Left colon (tissue), 2 donors: ENCODE data around the gene CRADD. TPM values are rescaled to one million over a fixed set of nuclear protein-coding genes. Genes with fewer than 3 reads are reported as not detected.

Experiments
- ATAC-seq: fragments of 200-7000 bp; cut with Tn5 transposase; one replicate; pipeline ENCODE4 v1.9.1; 2020; ENCODE audit warnings: mild to moderate bottlenecking, moderate library complexity
- DNase-seq, 2 donors: peaks; one replicate each; pipeline ENCODE4 v3.0.0-alpha.2; 2020
- intact Hi-C, 2 donors: fragments of 100-400 bp; cut with DNase I in 1 of 2; cut with micrococcal nuclease in 1 of 2; formaldehyde crosslinking; loops; one replicate each; pipeline versions ENCODE4 v1.11.2 to v1.14.0; 2022; cut with DNase I, micrococcal nuclease
- total RNA-seq, 2 donors: library from RNA; stranded (reverse); fragmentation: NEBNext Ultra II Directional; extraction: Animal tissue kit (Norgen Biotek cat#: 25700); gene quantifications; one replicate each; pipeline ENCODE4 v1.2.1, GENCODE V29; 2021
- donor health status: DM: no; HTN: no; CAD: no.
- donor health status: DM: yes; HTN: yes; CAD: no.

Gene CRADD
- total RNA-seq, 2 donors from 2014 or later: 22.1 to 27.6 TPM

DNA sequence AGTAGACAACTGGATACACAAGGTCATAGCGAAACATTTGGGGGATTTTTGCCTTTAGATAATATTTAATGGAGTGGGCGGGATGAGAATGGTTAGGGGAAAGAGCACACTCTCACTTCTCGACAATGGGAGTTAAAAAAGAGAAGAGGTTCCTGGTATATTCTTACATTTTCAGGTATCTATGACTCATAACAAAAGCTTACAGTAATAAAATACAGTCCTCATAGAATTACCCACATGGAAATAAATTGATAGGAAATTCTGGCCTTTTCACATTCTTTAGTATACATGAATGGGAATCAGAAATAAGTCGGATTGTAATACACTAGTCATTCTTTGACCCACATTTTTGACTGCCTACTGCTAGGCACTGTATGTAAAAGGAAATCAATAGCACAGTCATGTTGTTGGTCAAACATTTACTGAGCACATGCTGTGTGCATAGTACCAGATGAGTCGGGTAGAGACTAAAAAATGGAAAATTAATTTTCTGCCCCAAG, 8.2 kb upstream of the CRADD start:
- ATAC-seq (no peak), DNase-seq (no peak)
- intact Hi-C loops: no loop called here

DNA sequence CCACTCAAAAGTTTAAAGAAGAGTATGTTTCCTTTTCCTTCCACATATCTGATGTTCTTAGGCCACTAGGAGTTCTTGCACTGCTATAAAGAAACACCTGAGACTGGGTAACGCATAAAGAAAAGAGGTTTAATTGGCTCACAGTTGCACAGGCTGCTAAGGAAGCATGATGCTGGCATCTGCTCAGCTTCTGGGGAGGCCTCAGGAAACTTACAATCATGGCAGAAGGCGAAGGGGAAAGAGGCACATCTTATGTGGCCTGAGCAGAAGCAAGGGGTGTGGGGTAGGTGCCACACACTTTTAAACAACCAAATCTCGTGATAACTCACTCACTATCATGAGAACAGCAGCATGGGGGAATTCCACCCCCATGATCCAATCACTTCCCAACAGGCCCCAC, 7.7 kb upstream of the CRADD start:
- no peak for DNase-seq
- intact Hi-C loops: no loop called here

DNA sequence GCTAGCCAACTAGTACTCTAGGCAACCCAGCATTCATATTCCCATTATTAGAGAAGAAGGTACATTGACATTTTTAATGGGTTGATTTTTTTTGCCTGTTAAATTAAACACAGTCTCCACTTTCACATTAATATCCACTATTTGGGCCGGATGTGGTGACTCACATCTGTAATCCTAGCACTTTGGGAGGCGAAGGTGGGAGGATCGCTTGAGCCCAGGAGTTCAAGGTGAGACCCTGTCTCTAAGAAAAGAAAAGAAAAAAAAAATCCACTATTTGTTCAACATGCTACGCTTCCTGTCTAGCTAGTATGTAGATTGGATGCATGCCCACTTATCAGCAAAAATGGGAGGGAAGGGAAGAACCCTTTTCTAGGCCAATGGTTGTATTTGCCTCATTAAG, 7.1 kb upstream of the CRADD start:
- intact Hi-C loops: loop anchor here in 1 of 2 donors (10.0 kb wide), 1 partner anchor 95 kb away; the partner anchor contains the start of gene SOCS2
- no peak for ATAC-seq
- no peak for DNase-seq

More for the DNA sequence above, 7.7 kb upstream of the CRADD start:
- ATAC-seq: no peak

DNA sequence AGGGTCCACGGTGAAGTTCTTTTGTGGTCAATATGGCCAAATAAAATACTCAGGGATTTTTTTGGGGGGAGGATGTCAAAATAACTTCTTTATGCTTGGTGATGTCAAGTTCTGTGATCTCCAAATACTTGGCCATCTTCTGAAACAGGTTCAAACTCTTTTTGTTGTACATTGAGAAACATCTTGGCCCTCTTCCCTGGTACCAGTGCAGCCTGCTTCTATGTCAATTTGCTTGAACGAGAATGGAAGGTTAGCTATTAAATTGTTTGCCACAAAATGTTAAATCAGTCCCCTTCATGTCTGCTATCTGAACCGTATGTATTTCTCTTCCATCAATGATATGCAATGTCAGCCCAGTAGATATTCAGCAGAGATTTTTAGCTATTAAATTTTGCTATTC, 6.1 kb upstream of the CRADD start:
- intact Hi-C loops: loop anchor here in 1 of 2 donors (10.0 kb wide), 1 partner anchor 96 kb away; the partner anchor contains the start of gene SOCS2
- ATAC-seq (no peak), DNase-seq (no peak)

DNA sequence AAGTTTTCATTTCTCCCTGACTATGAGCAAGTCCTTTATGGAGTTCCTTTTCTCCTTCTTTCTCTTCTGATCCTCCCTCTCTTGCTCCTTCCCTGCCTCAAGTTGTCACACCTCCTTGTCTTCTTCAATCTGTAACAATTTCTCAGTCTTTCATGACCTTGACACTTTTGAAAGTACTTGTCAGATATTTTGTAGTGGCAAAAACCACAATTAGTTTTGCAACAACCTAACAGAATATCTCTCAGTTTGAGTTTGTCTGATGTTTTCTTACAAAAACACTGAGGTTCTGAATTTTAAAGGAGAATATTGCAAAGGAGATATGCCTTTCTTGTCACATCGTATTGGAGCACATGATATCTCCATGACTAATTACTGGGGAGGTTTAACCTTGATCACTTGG, 4.1 kb upstream of the CRADD start:
- intact Hi-C loops: loop anchor here in 1 of 2 donors (10.0 kb wide), 1 partner anchor 98 kb away; the partner anchor contains the start of gene SOCS2
- DNase-seq: no peak
- ATAC-seq: no peak

DNA sequence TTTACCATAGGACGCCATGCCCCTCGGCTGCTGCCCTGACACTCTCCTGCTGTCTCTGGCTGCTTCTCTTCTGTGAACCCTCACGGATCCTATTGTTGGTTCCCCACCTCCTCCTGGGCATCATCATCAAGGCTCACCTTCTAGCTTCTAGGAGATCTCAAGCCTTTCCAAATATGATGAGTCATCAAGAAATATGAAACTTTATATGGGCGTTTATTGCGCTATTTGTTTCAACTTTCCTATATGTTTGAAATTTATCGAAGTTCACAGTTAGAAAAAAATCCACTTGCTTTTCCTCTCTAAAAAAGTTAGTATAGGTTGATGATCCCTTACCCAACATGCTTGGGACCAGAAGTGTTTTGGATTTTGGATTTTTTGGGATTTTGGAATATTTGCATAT, 2.8 kb upstream of the CRADD start:
- intact Hi-C loops: loop anchor here in 1 of 2 donors (10.0 kb wide), 1 partner anchor 100 kb away; the partner anchor contains the start of gene SOCS2
- DNase-seq (no peak), ATAC-seq (no peak)

DNA sequence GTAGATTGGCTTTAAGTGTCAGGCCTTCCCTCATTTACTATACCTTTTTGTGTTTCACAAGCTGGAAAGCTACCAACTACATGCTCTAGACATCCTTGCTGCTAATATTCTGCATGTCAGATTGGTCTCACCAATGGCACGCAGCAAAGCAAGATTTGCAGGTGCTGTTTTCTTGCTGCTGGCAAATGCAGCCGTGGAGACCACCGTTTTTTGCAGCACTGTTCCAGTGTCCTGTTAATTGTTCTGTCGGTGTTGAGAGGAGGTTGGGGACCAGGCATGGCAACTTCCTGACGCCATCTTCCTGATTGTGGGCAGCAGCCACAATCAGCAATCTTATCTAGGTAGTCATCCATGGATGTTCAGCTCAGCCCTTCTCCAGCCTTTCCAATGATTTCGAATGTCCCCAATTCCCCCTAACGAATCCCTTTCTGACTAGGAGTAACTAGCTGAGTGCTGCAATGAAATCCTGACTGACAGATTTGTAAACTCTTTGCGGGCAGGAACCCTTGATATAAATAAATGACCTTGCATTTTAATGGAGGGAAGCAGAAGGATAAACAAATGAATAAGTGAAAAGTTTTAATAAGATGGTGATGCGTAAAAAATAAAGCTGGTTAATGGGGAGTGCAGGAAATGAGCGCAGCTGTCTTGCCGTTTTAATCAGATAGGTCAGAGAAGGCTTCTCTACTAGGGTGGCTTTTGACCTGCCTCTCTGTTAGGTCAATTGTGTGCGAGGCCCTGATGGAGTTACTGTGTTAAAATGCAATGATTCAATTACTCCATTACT, 574 bp upstream of the CRADD start:
- DNase-seq (no peak), ATAC-seq (no peak)
- intact Hi-C loops: loop anchor here in 1 of 2 donors (10.0 kb wide), 1 partner anchor 102 kb away; the partner anchor contains the start of gene SOCS2

DNA sequence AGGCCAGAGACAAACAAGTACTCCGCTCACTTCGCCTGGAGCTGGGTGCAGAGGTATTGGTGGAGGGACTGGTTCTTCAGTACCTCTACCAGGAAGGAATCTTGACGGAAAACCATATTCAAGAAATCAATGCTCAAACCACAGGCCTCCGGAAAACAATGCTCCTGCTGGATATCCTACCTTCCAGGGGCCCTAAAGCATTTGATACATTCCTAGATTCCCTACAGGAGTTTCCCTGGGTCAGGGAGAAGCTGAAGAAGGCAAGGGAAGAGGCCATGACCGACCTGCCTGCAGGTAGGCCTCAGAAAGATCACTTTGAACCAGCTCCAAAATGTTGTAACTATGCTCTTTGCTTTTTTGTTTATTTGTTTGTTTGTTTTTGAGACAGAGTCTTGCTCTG, 1.6 kb downstream of the CRADD start:
- intact Hi-C loops: loop anchor here in 1 of 2 donors (10.0 kb wide), 1 partner anchor 104 kb away; the partner anchor contains the start of gene SOCS2
- ATAC-seq (no peak), DNase-seq (no peak)

DNA sequence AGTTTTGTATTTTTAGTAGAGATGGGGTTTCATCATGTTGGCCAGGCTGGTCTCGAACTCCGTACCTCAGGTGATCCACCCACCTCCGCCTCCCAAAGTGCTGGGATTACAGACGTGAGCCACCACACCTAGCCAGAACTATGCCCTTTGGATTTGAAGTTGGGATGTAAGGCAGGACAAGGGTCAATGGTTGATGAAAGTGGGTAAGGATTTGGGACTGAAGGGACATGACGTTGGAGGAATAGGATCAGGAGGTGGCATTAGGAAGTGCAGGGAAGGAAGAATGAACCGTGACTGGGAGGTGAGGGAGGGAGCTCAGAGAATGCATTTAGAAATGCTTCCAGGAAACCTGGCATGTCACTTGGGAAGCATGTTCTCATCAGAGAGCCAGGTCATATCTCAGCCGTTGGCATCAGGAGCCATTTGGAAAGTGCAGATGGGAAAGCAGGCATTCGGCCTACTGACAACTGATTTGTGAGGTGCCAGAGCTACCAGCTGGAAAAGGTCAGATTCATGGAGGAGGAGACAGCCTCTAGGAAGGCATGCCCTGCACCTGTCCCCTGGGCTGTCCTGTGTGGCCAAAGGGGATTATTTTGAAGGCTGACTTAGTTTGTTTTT, 2.2 kb downstream of the CRADD start:
- ATAC-seq (no peak), DNase-seq (no peak)
- intact Hi-C loops: loop anchor here in 1 of 2 donors (10.0 kb wide), 1 partner anchor 105 kb away; the partner anchor contains the start of gene SOCS2

DNA sequence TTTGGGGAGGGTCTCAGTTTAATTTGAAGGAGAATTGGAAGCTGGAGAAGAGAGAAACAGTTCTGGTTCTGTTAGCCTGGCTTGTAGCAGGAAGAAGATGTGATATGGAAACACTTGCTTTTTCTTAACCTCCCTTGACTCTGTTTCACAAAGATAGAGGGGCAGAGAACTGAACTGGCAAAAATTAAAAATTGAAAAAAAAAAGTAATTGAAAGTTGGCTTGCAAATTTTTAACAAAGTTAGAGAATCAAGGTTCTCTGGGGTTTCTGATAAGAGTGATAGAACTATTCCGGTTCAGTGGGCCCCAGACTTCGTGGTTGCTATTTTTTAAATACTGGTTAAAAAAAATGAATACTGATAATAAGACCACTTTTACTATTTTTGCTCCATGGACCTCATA, 2.8 kb downstream of the CRADD start:
- intact Hi-C loops: no loop called here
- ATAC-seq (no peak), DNase-seq (no peak)

DNA sequence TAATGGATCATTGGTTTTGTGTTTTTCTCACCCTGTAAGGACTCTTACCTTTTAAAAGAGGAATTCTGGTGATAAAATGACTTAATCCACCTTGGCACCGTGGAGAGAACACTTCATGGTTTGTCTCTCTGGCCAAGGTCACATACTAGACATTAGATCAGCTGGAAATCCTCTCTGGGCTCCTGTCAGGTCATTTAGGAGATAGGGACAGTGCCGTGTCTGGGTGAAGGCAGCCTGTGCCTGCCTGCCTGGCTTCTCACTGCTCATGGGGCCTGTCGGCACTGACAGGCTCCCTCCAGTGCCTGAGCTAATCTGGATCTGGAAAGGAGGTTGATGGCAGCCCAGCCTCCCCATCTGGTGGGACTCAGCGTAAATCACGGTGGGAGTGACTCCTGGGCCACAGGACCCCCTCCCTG, 5.7 kb downstream of the CRADD start:
- intact Hi-C loops: no loop called here
- ATAC-seq (no peak), DNase-seq (no peak)

DNA sequence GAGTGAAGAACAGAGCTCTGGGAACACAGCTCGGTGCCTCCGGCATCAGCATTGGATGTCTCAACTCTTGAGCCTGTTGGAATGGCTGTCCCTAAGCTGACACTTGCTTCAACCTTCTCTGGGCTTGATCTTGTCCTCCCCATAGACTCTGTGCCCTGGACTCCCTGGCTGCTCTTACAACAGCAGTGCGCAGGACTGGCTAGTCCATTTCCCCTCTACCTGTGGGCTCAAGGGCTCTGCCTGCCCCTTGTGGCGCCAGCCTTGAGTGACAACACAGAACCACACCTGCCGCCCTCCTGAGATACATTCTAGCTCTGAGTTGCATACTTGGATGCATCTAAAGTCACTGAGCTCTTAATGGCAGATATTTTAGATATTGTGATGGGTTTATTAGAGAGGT, 6.2 kb downstream of the CRADD start:
- DNase-seq: no peak
- no peak for ATAC-seq
- intact Hi-C loops: no loop called here

DNA sequence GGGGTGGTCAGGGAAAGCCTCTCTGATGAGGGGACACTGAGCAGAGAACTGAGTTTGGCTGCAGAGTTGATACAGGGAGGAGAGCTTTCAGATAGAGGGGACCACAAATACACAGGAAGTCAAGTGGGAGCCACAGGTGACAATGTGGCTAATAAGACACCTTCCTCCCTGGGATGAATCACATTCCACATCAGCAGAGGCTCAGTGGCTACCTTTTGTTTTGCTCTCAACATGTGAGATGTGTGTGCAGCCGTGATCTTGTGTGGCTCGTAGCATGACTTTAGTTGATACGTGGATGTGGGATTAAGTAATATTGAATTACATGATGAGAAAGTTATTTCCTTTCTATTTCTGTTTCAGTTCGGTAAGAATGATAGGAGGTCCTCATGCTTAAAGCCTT, 7.5 kb downstream of the CRADD start:
- no peak for ATAC-seq
- DNase-seq: no peak
- intact Hi-C loops: no loop called here

DNA sequence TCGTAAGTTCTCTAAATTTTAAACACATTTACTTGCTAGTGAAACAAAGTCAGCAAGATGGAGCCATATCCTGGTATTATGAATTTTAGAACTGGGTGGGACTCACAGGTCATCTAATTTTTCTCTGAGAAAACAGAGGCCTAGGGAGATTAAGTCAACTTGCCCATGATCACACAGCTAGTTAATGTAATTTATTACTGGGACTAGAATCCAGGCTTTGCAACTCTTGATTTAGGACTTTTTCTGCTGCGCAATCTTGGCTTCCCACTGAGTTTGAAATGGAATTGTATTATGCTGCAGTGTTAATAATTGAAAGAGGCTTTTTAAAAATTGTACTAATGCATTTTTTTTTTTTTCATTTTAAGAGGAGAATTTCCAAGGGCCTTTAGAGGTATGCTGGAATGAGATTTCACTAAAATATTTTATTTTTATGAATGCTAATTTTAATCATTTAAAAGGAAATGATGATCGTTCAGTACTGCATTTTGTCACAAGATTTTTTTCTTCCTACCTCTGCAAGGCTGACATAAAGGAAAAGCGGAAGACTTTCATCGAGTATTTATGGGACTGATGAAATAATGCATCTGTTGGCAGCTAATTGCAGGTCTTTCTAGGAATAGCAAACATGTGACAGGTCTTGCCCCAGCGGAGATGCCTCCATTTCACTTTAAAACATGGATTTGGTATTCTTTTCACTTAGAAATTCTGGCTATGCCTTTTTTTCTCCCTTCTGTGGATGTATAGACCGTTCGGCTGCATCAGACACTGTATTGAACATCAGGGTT, 9.6 kb downstream of the CRADD start:
- ATAC-seq (no peak), DNase-seq (no peak)
- intact Hi-C loops: no loop called here

DNA sequence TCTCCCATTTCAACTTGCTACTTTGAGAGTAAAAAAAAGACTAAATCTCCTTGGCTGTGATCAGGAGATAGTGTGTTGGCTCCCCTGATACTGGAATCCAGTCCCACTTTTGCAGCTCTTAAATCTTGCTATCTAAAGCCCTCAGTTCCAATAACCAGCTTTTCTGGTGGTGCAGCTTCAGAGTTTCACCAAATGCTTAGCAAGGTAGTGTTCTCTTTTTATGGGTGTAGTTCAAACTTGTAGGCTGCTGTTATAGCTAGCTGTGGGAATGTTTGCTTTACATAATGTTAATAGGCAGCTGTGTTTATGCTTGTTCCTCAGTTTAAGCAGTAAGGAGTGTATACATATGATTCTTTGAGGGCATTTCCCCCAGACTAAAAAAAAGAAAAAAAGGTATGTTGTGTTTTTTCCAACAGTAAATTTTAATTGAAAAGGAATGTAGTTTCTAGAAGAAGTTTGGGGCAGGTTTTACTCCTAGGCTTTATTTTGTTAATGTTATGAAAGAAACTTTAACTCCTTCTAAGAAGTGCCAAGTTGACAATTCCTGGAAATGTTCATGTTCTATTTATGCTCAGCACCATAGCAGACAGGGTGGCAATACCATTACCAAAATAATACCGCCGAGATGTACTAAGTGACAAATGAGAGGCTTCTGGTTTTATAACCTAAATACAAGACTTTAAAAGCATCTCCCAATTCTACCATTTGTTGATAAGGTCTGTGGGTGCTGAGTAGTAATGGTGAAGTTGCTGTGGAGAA, 12.1 kb downstream of the CRADD start:
- intact Hi-C loops: no loop called here
- peak; percentile 96 for ATAC-seq
- DNase-seq: no peak

DNA sequence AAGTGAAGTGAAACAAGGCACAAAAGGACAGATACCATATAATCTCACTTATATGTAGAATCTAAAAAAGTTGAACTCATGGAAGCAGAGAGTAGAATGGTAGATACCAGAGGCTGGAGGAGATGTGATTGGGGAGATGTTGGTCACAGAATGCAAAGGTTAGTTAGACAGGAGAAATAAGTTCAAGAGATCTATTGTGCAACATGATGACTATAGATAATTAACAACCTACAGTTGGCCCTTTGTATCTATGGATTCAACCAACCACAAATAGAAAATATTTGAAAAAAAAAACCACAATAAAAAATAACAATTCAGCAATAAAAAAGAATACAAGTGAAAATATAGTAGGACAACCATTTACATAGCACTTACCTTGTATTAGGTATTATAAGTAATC, 19.3 kb downstream of the CRADD start:
- intact Hi-C loops: no loop called here
- DNase-seq (no peak), ATAC-seq (no peak)

DNA sequence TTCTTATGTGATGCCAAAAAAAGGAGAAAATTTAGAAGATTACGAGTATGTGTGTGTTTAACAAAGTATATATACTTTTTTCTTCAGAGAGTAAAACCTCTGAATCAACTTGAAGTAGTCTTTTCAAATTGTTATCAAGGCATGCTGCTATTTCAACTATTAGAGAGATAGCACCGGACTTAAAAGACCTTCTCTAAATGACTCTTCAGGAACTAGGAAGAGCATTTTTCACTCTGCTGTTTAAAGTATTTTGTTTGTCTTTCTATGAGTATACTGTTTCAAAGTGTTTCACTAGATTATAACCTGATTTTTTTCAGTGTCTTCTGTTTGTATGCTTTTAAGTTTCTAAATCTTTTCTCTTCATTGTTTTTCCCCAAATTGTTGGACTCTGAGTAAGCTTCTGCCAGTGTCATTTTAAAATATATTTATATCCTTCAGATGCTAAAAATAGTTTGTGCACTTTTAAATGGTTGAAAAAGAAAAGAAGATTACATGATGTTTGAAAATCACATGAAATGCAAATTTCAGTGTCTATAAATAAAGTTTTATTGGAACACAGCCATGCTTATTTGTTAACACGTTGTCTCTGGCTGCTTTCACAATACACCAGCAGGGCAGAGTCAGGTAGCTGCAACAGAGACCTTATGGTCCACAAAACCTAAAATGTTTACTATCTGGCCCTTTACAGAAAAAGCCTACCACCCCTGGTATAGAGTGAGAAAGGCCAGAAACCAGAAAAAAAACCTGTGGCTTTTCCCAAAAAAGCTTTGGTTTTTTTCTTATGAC, 21.3 kb downstream of the CRADD start:
- DNase-seq: no peak
- intact Hi-C loops: no loop called here
- ATAC-seq: no peak
